Activated CD4-positive, CD25-positive, alpha-beta regulatory T cell treated with anti-CD3 and anti-CD28 coated beads, Interleukin-2, amount 50 U/mL, for 16 hours (primary cell): ENCODE data around the gene CHPF.
A peak's percentile ranks its signal among the peaks of the same experiment; 100 is the strongest.

ENCODE experiments used
- DNase-seq: peaks from one replicate; pipeline ENCODE4 v3.0.0-alpha.2; 2020; ENCODE audit warnings: low read depth, low spot score

CHPF gene

GRCh38 chr2:219513787-219514186, 29.8 kb downstream of the CHPF start:
- DNase-seq, result no peak

GRCh38 chr2:219512524-219513216, 30.9 kb downstream of the CHPF start:
- DNase-seq, result no peak

GRCh38 chr2:219511547-219512325, 31.9 kb downstream of the CHPF start:
- DNase-seq, result no peak

GRCh38 chr2:219510512-219511135, 33.0 kb downstream of the CHPF start:
- DNase-seq, result no peak

- no peak for DNase-seq
Measured at GRCh38 chr2:219509780-219510511, 33.7 kb downstream of the CHPF start.

- DNase-seq, result no peak
Measured at GRCh38 chr2:219508971-219509779, 34.4 kb downstream of the CHPF start.

GRCh38 chr2:219508444-219508734, 35.2 kb downstream of the CHPF start:
- DNase-seq, result no peak

- DNase-seq, result no peak
Measured at GRCh38 chr2:219507581-219508443, 35.8 kb downstream of the CHPF start.

GRCh38 chr2:219506802-219507526, 36.6 kb downstream of the CHPF start:
- DNase-seq, result no peak

GRCh38 chr2:219506153-219506801, 37.3 kb downstream of the CHPF start:
- DNase-seq, result no peak

GRCh38 chr2:219505585-219505984, 38.0 kb downstream of the CHPF start:
- DNase-seq, result no peak

GRCh38 chr2:219502618-219503017, 41.0 kb downstream of the CHPF start:
- no peak for DNase-seq

GRCh38 chr2:219501849-219502248, 41.8 kb downstream of the CHPF start:
- no peak for DNase-seq

- no peak for DNase-seq
Measured at GRCh38 chr2:219500135-219500534, 43.5 kb downstream of the CHPF start.

- no peak for DNase-seq
Measured at GRCh38 chr2:219499555-219499954, 44.1 kb downstream of the CHPF start.

- DNase-seq, result no peak
Measured at GRCh38 chr2:219499058-219499307, 44.6 kb downstream of the CHPF start.

GRCh38 chr2:219498280-219499057, 45.1 kb downstream of the CHPF start, which contains the start of gene GMPPA:
GMPPA (plus strand) TSS chr2:219498891; CDS start chr2:219499976, 1,085 bp downstream.
- DNase-seq, result peak; percentile 89

- DNase-seq, result no peak
Measured at GRCh38 chr2:219497495-219498279, 45.9 kb downstream of the CHPF start.
